Measurements from ENCODE around the gene NKAPL.

NKAPL gene

GRCh38 chr6:28258877-28259777 lies at the start of gene NKAPL:
NKAPL (plus strand) TSS chr6:28259297; CDS start chr6:28259372, 75 bp downstream.
- TF ChIP-seq CTCF (IDR thresholded peaks at IDR 0.05; ENCODE audit: insufficient read depth, low read length, poor library complexity, severe bottlenecking) = no peak
- H3K36me3 ChIP-seq (ENCODE audit: control insufficient read depth, insufficient read depth, low read length) = no peaks in the 10 kb centered on the region
- no peaks in the 10 kb centered on the region for H3K27me3 ChIP-seq (replicated peaks; ENCODE audit: control insufficient read depth, insufficient read depth, low read length)
- peak; percentile 7 for DNase-seq (ENCODE audit: extremely low read depth, insufficient read length)
- no peak within 1 kb of the TSS for H3K4me3 ChIP-seq (replicated peaks; ENCODE audit: low read depth, low read length)

GRCh38 chr6:28209753-28210535 lies 49.2 kb upstream of the NKAPL start:
- Histone ChIP-seq H3K4me3 (replicated peaks; ENCODE audit: low read depth, low read length) (no peak overlapping the region), H3K36me3 (ENCODE audit: control insufficient read depth, insufficient read depth, low read length) (no peaks in the 10 kb centered on the region), H3K27me3 (replicated peaks; ENCODE audit: control insufficient read depth, insufficient read depth, low read length) (no peaks in the 10 kb centered on the region)
- DNase-seq (ENCODE audit: extremely low read depth, insufficient read length) = no peak
- TF ChIP-seq CTCF (IDR thresholded peaks at IDR 0.05; ENCODE audit: insufficient read depth, low read length, poor library complexity, severe bottlenecking) = no peak

GRCh38 chr6:28211840-28212509 lies 47.1 kb upstream of the NKAPL start:
- H3K4me3 ChIP-seq (replicated peaks; ENCODE audit: low read depth, low read length) = peak overlapping the region; percentile 68
- DNase-seq (ENCODE audit: extremely low read depth, insufficient read length) = peak; percentile 50

GRCh38 chr6:28212510-28213212 lies 46.4 kb upstream of the NKAPL start:
- H3K36me3 ChIP-seq (ENCODE audit: control insufficient read depth, insufficient read depth, low read length) = no peaks in the 10 kb centered on the region
- peak overlapping the region; percentile 68 for H3K4me3 ChIP-seq (replicated peaks; ENCODE audit: low read depth, low read length)
- no peaks in the 10 kb centered on the region for H3K27me3 ChIP-seq (replicated peaks; ENCODE audit: control insufficient read depth, insufficient read depth, low read length)
- DNase-seq (ENCODE audit: extremely low read depth, insufficient read length) = peak; percentile 81
- peak; percentile 23 for TF ChIP-seq CTCF (IDR thresholded peaks at IDR 0.05; ENCODE audit: insufficient read depth, low read length, poor library complexity, severe bottlenecking)

More at GRCh38 chr6:28211840-28212509, 47.1 kb upstream of the NKAPL start:
- TF ChIP-seq CTCF (IDR thresholded peaks at IDR 0.05; ENCODE audit: insufficient read depth, low read length, poor library complexity, severe bottlenecking) = no peak
- Histone ChIP-seq H3K27me3 (replicated peaks; ENCODE audit: control insufficient read depth, insufficient read depth, low read length) (no peaks in the 10 kb centered on the region), H3K36me3 (ENCODE audit: control insufficient read depth, insufficient read depth, low read length) (no peaks in the 10 kb centered on the region)

GRCh38 chr6:28213213-28213523 lies 45.9 kb upstream of the NKAPL start:
- no peak for TF ChIP-seq CTCF (IDR thresholded peaks at IDR 0.05; ENCODE audit: insufficient read depth, low read length, poor library complexity, severe bottlenecking)
- no peaks in the 10 kb centered on the region for H3K27me3 ChIP-seq (replicated peaks; ENCODE audit: control insufficient read depth, insufficient read depth, low read length)
- no peaks in the 10 kb centered on the region for H3K36me3 ChIP-seq (ENCODE audit: control insufficient read depth, insufficient read depth, low read length)
- no peak overlapping the region; the same call in 1 of the 2 replicates for H3K4me3 ChIP-seq (replicated peaks; ENCODE audit: low read depth, low read length)
- DNase-seq (ENCODE audit: extremely low read depth, insufficient read length) = no peak

All from GM06990 (cell line).